K562 (cell line): Measurements from ENCODE around the gene NLRP6. TPM values are rescaled to one million over a fixed set of nuclear protein-coding genes. Genes with fewer than 3 reads are reported as not detected.
A peak's percentile ranks its signal among the peaks of the same experiment; 100 is the strongest.

Experiments
- CBX3 ChIP-seq, 2 experiments: IDR thresholded peaks; 1 replicate in 1 of 2; 2 replicates in 1 of 2; pipeline ENCODE4 v1.6.1; 2012; ENCODE audit warnings: inconsistent platforms in 2 of 2, low read length in 2 of 2, borderline replicate concordance in 1 of 2, control low read depth in 1 of 2
- FOXK1 ChIP-seq: sonication (generic); formaldehyde crosslinking; IDR thresholded peaks from 2 replicates; pipeline ENCODE4 v1.8.0; 2022; ENCODE audit warnings: missing genetic modification reagents, mild to moderate bottlenecking, borderline replicate concordance
- FOXK2 ChIP-seq, 2 experiments: fragments of 450-650 bp; IDR thresholded peaks in 1 of 2; conservative IDR thresholded peaks in 1 of 2; 2 replicates each; pipeline ENCODE4 v1.6.1; 2016; ENCODE audit warnings: low read depth in 2 of 2, mild to moderate bottlenecking in 1 of 2
- GTF3C2 ChIP-seq: IDR thresholded peaks from 3 replicates; pipeline ENCODE4 v1.6.1; 2011; ENCODE audit warnings: borderline replicate concordance, mild to moderate bottlenecking, moderate library complexity; ENCODE audit not compliant: insufficient read length; ENCODE audit errors: extremely low read depth
- JUNB ChIP-seq: fragments of 450-650 bp; formaldehyde crosslinking; conservative IDR thresholded peaks from 2 replicates; pipeline ENCODE4 v1.4.0; 2020; ENCODE audit warnings: mild to moderate bottlenecking
- NCOA2 ChIP-seq, 2 experiments: fragments of 450-650 bp; IDR thresholded peaks; 2 replicates each; pipeline ENCODE4 v1.6.1; 2018; ENCODE audit warnings: mild to moderate bottlenecking in 2 of 2, moderate library complexity in 1 of 2; ENCODE audit not compliant: partially characterized antibody in 2 of 2
- NFATC3 ChIP-seq: fragments of 450-650 bp; IDR thresholded peaks from 2 replicates; pipeline ENCODE4 v1.6.1; 2017; ENCODE audit warnings: mild to moderate bottlenecking
- SMAD1 ChIP-seq: fragments of 150-350 bp; IDR thresholded peaks from 2 replicates; pipeline ENCODE4 v1.6.1; 2014; ENCODE audit warnings: low read length, low read depth; ENCODE audit not compliant: partially characterized antibody
- SMARCA5 ChIP-seq: fragments of 450-650 bp; IDR thresholded peaks from 2 replicates; pipeline ENCODE4 v1.6.1; 2016
- SP2 ChIP-seq: IDR thresholded peaks from 2 replicates; pipeline ENCODE4 v1.6.1; 2011; ENCODE audit warnings: mild to moderate bottlenecking, low read depth, low read length, moderate library complexity; ENCODE audit not compliant: poor library complexity, severe bottlenecking; ENCODE audit errors: extremely low read depth
- ZNF217 ChIP-seq: sonication (generic); formaldehyde crosslinking; IDR thresholded peaks from 2 replicates; pipeline ENCODE4 v1.8.0; 2022; ENCODE audit warnings: mild to moderate bottlenecking, missing genetic modification reagents
- ZNF740 ChIP-seq, 3 experiments: fragments of 200-800 bp in 1 of 3; sonication (Bioruptor generic) in 1 of 3; sonication (generic) in 1 of 3; formaldehyde crosslinking in 1 of 3; IDR thresholded peaks; 2 replicates each; pipeline versions ENCODE4 v1.6.1 to v1.8.0; 2016 to 2022; ENCODE audit warnings: mild to moderate bottlenecking in 2 of 3, missing compliant biosample characterization in 2 of 3, missing genetic modification characterization in 2 of 3, missing genetic modification reagents in 1 of 3
- polyA plus RNA-seq, 8 experiments: library from polyadenylated mRNA; depleted of rRNA in 4 of 8; stranded (reverse) in 5 of 8; unstranded in 3 of 8; fragments of >200 nt; fragmentation: Nextera tagmentation in 2 of 8; fragmentation: Illumina TruSeq in 1 of 8; extraction: Ambion mirVana in 2 of 8; extraction: Trizol in 1 of 8; gene quantifications; 2 replicates each; pipeline versions ENCODE4 v1.2.1 to v1.2.3, GENCODE V29; 2011 to 2014; ENCODE audit warnings: inconsistent platforms in 1 of 8, missing spikeins in 1 of 8
- total RNA-seq, 7 experiments: library from RNA; depleted of rRNA in 6 of 7; stranded (reverse); fragments of >200 nt in 6 of 7; fragmentation: Illumina TruSeq in 2 of 7; extraction: Trizol in 2 of 7; gene quantifications; 2 replicates each; pipeline versions ENCODE4 v1.2.1 to v1.2.3, GENCODE V29; 2011 to 2021; ENCODE audit warnings: low replicate concordance in 1 of 7
- TF ChIP-seq, protein P1 (sequence below): sonication (generic); formaldehyde crosslinking; IDR thresholded peaks from 2 replicates; pipeline ENCODE4 v1.8.1; 2022; ENCODE audit warnings: missing genetic modification reagents
- TF ChIP-seq, protein P2 (sequence below), 2 experiments: fragments of 150-350 bp in 1 of 2; IDR thresholded peaks; 2 replicates each; pipeline ENCODE4 v1.6.1; 2012 to 2016; ENCODE audit warnings: low read depth in 2 of 2, low read length in 2 of 2, mild to moderate bottlenecking in 1 of 2, moderate library complexity in 1 of 2
- TF ChIP-seq, protein P3 (sequence below): fragments of 450-650 bp; formaldehyde crosslinking; IDR thresholded peaks from 2 replicates; pipeline ENCODE4 v1.4.0; 2020; ENCODE audit warnings: mild to moderate bottlenecking

The NLRP6 gene
- total and polyA plus RNA-seq, 9 of the 15 experiments (the other 6 are each of a cell fraction or from before 2014, with no cell fraction given) = 0.03 to 0.18 (median 0.15) TPM; not detected in 5

GRCh38 chr11:269146-269890 lies 8.9 kb upstream of the NLRP6 start (continued):
- TF ChIP-seq ZNF740 (CRISPR knock-in tag; IDR thresholded peaks at IDR 0.05) (no peak), ZNF740 (tag; IDR thresholded peaks at IDR 0.05) (no peak), JUNB (CRISPR knock-in tag) (no peak), FOXK1 (CRISPR knock-in tag) (no peak), SP2 (no peak), NCOA2 (IDR thresholded peaks at IDR 0.05; ENCODE audit: partially characterized antibody in 2 of 2) (no peak), FOXK2 (conservative IDR thresholded peaks at IDR 0.05 in 1 of 2, IDR thresholded peaks at IDR 0.05 in 1 of 2; ENCODE audit: low read depth in 2 of 2) (peak; percentile 93), SMARCA5 (no peak), SMAD1 (no peak), ZNF217 (CRISPR knock-in tag) (no peak), GTF3C2 (no peak), NFATC3 (no peak), CBX3 (IDR thresholded peaks at IDR 0.05; ENCODE audit: borderline replicate concordance in 1 of 2, low read length in 2 of 2) (0 out of 3 replicates have a peak, but pooled peaks of 1 of the 2 experiments have one; percentile 7)
- TF ChIP-seq, protein P1, sequence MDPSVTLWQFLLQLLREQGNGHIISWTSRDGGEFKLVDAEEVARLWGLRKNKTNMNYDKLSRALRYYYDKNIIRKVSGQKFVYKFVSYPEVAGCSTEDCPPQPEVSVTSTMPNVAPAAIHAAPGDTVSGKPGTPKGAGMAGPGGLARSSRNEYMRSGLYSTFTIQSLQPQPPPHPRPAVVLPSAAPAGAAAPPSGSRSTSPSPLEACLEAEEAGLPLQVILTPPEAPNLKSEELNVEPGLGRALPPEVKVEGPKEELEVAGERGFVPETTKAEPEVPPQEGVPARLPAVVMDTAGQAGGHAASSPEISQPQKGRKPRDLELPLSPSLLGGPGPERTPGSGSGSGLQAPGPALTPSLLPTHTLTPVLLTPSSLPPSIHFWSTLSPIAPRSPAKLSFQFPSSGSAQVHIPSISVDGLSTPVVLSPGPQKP (CRISPR knock-in tag) = no peak
- TF ChIP-seq, protein P2, sequence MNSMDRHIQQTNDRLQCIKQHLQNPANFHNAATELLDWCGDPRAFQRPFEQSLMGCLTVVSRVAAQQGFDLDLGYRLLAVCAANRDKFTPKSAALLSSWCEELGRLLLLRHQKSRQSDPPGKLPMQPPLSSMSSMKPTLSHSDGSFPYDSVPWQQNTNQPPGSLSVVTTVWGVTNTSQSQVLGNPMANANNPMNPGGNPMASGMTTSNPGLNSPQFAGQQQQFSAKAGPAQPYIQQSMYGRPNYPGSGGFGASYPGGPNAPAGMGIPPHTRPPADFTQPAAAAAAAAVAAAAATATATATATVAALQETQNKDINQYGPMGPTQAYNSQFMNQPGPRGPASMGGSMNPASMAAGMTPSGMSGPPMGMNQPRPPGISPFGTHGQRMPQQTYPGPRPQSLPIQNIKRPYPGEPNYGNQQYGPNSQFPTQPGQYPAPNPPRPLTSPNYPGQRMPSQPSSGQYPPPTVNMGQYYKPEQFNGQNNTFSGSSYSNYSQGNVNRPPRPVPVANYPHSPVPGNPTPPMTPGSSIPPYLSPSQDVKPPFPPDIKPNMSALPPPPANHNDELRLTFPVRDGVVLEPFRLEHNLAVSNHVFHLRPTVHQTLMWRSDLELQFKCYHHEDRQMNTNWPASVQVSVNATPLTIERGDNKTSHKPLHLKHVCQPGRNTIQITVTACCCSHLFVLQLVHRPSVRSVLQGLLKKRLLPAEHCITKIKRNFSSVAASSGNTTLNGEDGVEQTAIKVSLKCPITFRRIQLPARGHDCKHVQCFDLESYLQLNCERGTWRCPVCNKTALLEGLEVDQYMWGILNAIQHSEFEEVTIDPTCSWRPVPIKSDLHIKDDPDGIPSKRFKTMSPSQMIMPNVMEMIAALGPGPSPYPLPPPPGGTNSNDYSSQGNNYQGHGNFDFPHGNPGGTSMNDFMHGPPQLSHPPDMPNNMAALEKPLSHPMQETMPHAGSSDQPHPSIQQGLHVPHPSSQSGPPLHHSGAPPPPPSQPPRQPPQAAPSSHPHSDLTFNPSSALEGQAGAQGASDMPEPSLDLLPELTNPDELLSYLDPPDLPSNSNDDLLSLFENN (IDR thresholded peaks at IDR 0.05; ENCODE audit: low read depth in 2 of 2, low read length in 2 of 2) = 0 out of 4 replicates have a peak, but pooled peaks of 1 of the 2 experiments have one; percentile 35
- TF ChIP-seq, protein P3, sequence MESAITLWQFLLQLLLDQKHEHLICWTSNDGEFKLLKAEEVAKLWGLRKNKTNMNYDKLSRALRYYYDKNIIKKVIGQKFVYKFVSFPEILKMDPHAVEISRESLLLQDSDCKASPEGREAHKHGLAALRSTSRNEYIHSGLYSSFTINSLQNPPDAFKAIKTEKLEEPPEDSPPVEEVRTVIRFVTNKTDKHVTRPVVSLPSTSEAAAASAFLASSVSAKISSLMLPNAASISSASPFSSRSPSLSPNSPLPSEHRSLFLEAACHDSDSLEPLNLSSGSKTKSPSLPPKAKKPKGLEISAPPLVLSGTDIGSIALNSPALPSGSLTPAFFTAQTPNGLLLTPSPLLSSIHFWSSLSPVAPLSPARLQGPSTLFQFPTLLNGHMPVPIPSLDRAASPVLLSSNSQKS (CRISPR knock-in tag) = no peak
